GM12878 (cell line): Measurements from ENCODE around the gene RABL3. TPM values are rescaled to one million over a fixed set of nuclear protein-coding genes. Genes with fewer than 3 reads are reported as not detected.

ENCODE experiments used
- CREM ChIP-seq: IDR thresholded peaks from 2 replicates; pipeline ENCODE4 v1.6.1; 2014; ENCODE audit warnings: antibody characterized with exemption, low read depth
- EZH2 ChIP-seq: IDR thresholded peaks from 2 replicates; pipeline ENCODE4 v1.6.1; 2012; ENCODE audit warnings: low read depth, mild to moderate bottlenecking, control low read depth, inconsistent platforms, low read length, borderline replicate concordance; ENCODE audit not compliant: control insufficient read depth
- HDAC2 ChIP-seq: fragments of 200-600 bp; sonication (generic); IDR thresholded peaks from 2 replicates; pipeline ENCODE4 v1.6.1; 2017
- MXI1 ChIP-seq: fragments of 150-350 bp; IDR thresholded peaks from 2 replicates; pipeline ENCODE4 v1.6.1; 2011; ENCODE audit warnings: low read depth, mild to moderate bottlenecking, inconsistent platforms, low read length, improper control_type of control experiment
- NRF1 ChIP-seq: conservative IDR thresholded peaks from 2 replicates; pipeline ENCODE4 v1.6.1; 2011; ENCODE audit warnings: mild to moderate bottlenecking, low read depth, low read length, improper control_type of control experiment
- RAD21 ChIP-seq: IDR thresholded peaks from 2 replicates; pipeline ENCODE4 v1.6.1; 2011; ENCODE audit warnings: mild to moderate bottlenecking, low read depth, low read length, moderate library complexity; ENCODE audit not compliant: insufficient read depth
- RB1 ChIP-seq: fragments of 450-650 bp; formaldehyde crosslinking; IDR thresholded peaks from 2 replicates; pipeline ENCODE4 v1.6.1; 2017; ENCODE audit warnings: mild to moderate bottlenecking, borderline replicate concordance
- STAT1 ChIP-seq: fragments of 450-650 bp; conservative IDR thresholded peaks from 2 replicates; pipeline ENCODE4 v1.6.1; 2014; ENCODE audit warnings: antibody characterized with exemption, mild to moderate bottlenecking
- SUPT20H ChIP-seq: IDR thresholded peaks from 2 replicates; pipeline ENCODE4 v1.6.1; 2011; ENCODE audit warnings: low read depth, mild to moderate bottlenecking, low read length, moderate library complexity, borderline replicate concordance; ENCODE audit not compliant: control insufficient read depth
- WRNIP1 ChIP-seq: IDR thresholded peaks from 2 replicates; pipeline ENCODE4 v1.6.1; 2011; ENCODE audit warnings: low read depth, low read length, improper control_type of control experiment, borderline replicate concordance
- YY1 ChIP-seq: IDR thresholded peaks from 2 replicates; pipeline ENCODE4 v1.6.1; 2011; ENCODE audit warnings: low read depth, mild to moderate bottlenecking, low read length
- polyA plus RNA-seq, 11 experiments: library from polyadenylated mRNA; depleted of rRNA in 4 of 11; unstranded in 6 of 11; stranded (reverse) in 5 of 11; fragments of >200 nt; fragmentation: Nextera tagmentation in 4 of 11; fragmentation: Illumina TruSeq in 1 of 11; extraction: Ambion mirVana in 4 of 11; extraction: Trizol in 1 of 11; gene quantifications; 1 replicate in 1 of 11; 2 replicates in 10 of 11; pipeline versions ENCODE4 v1.2.1 to v1.2.3, GENCODE V29; 2011 to 2016; ENCODE audit warnings: inconsistent platforms in 2 of 11, missing spikeins in 2 of 11, low read depth in 1 of 11
- total RNA-seq, 4 experiments: library from RNA; depleted of rRNA in 3 of 4; stranded (reverse); fragments of >200 nt in 3 of 4; fragmentation: Illumina TruSeq in 1 of 4; extraction: Trizol in 1 of 4; gene quantifications; 2 replicates each; pipeline versions ENCODE4 v1.2.1 to v1.2.3, GENCODE V29; 2013 to 2021
- TF ChIP-seq, protein P1 (sequence below): IDR thresholded peaks from 2 replicates; pipeline ENCODE4 v1.6.1; 2011; ENCODE audit warnings: low read depth, low read length, improper control_type of control experiment, borderline replicate concordance
- TF ChIP-seq, protein P2 (sequence below): fragments of 450-650 bp; IDR thresholded peaks from 2 replicates; pipeline ENCODE4 v1.6.1; 2017; ENCODE audit warnings: low read depth, mild to moderate bottlenecking, moderate library complexity
- TF ChIP-seq, protein P3 (sequence below): fragments of 150-350 bp; IDR thresholded peaks from 2 replicates; pipeline ENCODE4 v1.6.1; 2016; ENCODE audit warnings: low read depth, low read length
- TF ChIP-seq, protein P4 (sequence below): fragments of 450-650 bp; IDR thresholded peaks from 2 replicates; pipeline ENCODE4 v1.6.1; 2016; ENCODE audit warnings: mild to moderate bottlenecking, moderate library complexity, borderline replicate concordance
- TF ChIP-seq, protein P5 (sequence below): fragments of 150-350 bp; IDR thresholded peaks from 2 replicates; pipeline ENCODE4 v1.6.1; 2014; ENCODE audit warnings: mild to moderate bottlenecking, low read depth, low read length

RABL3 gene
- total and polyA plus RNA-seq, 10 of the 15 experiments (the other 5 are each of a cell fraction or from before 2014, with no cell fraction given), result 10.5 to 38.0 (median 25.2) TPM

DNA sequence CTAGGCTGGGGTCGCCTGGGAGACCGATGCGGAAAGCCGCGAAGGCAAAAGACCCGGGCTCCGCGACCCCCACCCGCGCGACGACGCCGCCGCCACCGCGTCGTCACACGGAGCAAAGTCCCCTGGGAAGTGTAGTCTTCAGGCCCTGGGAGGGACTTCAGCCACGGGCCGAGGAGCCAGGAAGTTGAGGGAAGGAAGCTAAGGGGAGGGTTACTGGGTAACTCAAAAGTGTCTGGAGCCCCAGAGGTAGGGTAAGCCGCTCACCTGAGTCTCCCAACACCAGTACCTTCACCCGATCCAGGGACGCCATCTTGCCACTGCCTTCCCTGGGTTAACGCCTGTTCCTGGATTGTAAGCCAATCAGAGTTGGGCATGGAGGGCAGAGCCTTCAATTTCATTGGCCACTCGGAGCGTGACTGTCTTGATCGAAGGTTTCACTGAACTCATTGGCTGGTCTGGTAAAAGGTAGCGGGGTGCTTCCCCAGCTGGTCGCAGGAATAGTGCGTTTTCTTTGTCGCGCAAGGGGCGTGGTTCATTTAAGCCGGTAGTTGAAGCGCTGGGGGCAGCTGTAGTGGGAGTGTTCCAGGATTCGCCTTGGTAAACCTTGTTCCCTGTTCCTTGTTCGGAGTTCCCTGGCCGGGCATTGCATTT, at the start of gene RABL3, which contains the start of gene GTF2E1 (continued):
- TF ChIP-seq, protein P1, sequence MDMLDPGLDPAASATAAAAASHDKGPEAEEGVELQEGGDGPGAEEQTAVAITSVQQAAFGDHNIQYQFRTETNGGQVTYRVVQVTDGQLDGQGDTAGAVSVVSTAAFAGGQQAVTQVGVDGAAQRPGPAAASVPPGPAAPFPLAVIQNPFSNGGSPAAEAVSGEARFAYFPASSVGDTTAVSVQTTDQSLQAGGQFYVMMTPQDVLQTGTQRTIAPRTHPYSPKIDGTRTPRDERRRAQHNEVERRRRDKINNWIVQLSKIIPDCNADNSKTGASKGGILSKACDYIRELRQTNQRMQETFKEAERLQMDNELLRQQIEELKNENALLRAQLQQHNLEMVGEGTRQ, result peak; percentile 32; the same call in 1 of the 2 replicates
- TF ChIP-seq, protein P2, sequence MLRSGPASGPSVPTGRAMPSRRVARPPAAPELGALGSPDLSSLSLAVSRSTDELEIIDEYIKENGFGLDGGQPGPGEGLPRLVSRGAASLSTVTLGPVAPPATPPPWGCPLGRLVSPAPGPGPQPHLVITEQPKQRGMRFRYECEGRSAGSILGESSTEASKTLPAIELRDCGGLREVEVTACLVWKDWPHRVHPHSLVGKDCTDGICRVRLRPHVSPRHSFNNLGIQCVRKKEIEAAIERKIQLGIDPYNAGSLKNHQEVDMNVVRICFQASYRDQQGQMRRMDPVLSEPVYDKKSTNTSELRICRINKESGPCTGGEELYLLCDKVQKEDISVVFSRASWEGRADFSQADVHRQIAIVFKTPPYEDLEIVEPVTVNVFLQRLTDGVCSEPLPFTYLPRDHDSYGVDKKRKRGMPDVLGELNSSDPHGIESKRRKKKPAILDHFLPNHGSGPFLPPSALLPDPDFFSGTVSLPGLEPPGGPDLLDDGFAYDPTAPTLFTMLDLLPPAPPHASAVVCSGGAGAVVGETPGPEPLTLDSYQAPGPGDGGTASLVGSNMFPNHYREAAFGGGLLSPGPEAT, result peak; percentile 94
- TF ChIP-seq NRF1 (no peak), RB1 (no peak), CREM (peak; percentile 98), WRNIP1 (no peak), YY1 (peak; percentile 99), SUPT20H (no peak), EZH2 (no peak), RAD21 (no peak), HDAC2 (no peak), MXI1 (peak; percentile 81), STAT1 (peak; percentile 18; the same call in 1 of the 2 replicates)
- TF ChIP-seq, protein P3, sequence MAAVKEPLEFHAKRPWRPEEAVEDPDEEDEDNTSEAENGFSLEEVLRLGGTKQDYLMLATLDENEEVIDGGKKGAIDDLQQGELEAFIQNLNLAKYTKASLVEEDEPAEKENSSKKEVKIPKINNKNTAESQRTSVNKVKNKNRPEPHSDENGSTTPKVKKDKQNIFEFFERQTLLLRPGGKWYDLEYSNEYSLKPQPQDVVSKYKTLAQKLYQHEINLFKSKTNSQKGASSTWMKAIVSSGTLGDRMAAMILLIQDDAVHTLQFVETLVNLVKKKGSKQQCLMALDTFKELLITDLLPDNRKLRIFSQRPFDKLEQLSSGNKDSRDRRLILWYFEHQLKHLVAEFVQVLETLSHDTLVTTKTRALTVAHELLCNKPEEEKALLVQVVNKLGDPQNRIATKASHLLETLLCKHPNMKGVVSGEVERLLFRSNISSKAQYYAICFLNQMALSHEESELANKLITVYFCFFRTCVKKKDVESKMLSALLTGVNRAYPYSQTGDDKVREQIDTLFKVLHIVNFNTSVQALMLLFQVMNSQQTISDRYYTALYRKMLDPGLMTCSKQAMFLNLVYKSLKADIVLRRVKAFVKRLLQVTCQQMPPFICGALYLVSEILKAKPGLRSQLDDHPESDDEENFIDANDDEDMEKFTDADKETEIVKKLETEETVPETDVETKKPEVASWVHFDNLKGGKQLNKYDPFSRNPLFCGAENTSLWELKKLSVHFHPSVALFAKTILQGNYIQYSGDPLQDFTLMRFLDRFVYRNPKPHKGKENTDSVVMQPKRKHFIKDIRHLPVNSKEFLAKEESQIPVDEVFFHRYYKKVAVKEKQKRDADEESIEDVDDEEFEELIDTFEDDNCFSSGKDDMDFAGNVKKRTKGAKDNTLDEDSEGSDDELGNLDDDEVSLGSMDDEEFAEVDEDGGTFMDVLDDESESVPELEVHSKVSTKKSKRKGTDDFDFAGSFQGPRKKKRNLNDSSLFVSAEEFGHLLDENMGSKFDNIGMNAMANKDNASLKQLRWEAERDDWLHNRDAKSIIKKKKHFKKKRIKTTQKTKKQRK, result no peak
- TF ChIP-seq, protein P4, sequence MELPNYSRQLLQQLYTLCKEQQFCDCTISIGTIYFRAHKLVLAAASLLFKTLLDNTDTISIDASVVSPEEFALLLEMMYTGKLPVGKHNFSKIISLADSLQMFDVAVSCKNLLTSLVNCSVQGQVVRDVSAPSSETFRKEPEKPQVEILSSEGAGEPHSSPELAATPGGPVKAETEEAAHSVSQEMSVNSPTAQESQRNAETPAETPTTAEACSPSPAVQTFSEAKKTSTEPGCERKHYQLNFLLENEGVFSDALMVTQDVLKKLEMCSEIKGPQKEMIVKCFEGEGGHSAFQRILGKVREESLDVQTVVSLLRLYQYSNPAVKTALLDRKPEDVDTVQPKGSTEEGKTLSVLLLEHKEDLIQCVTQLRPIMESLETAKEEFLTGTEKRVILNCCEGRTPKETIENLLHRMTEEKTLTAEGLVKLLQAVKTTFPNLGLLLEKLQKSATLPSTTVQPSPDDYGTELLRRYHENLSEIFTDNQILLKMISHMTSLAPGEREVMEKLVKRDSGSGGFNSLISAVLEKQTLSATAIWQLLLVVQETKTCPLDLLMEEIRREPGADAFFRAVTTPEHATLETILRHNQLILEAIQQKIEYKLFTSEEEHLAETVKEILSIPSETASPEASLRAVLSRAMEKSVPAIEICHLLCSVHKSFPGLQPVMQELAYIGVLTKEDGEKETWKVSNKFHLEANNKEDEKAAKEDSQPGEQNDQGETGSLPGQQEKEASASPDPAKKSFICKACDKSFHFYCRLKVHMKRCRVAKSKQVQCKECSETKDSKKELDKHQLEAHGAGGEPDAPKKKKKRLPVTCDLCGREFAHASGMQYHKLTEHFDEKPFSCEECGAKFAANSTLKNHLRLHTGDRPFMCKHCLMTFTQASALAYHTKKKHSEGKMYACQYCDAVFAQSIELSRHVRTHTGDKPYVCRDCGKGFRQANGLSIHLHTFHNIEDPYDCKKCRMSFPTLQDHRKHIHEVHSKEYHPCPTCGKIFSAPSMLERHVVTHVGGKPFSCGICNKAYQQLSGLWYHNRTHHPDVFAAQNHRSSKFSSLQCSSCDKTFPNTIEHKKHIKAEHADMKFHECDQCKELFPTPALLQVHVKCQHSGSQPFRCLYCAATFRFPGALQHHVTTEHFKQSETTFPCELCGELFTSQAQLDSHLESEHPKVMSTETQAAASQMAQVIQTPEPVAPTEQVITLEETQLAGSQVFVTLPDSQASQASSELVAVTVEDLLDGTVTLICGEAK, result peak; percentile 68; the same call in 1 of the 2 replicates
- TF ChIP-seq, protein P5, sequence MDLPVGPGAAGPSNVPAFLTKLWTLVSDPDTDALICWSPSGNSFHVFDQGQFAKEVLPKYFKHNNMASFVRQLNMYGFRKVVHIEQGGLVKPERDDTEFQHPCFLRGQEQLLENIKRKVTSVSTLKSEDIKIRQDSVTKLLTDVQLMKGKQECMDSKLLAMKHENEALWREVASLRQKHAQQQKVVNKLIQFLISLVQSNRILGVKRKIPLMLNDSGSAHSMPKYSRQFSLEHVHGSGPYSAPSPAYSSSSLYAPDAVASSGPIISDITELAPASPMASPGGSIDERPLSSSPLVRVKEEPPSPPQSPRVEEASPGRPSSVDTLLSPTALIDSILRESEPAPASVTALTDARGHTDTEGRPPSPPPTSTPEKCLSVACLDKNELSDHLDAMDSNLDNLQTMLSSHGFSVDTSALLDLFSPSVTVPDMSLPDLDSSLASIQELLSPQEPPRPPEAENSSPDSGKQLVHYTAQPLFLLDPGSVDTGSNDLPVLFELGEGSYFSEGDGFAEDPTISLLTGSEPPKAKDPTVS, result peak; percentile 37; the same call in 1 of the 2 replicates
